ENCODE results near the gene COLEC11. TPM values are rescaled to one million over a fixed set of nuclear protein-coding genes. Genes with fewer than 3 reads are reported as not detected.
"Not testable (repeated sequence)": the region's sequence is repeated elsewhere in the genome, so short reads cannot be mapped to it uniquely, and the experiment has no call there.

COLEC11 gene
- total and polyA plus RNA-seq, 10 of the 15 experiments (the other 5 are each of a cell fraction or from before 2014, with no cell fraction given), result 0.08 to 0.74 (median 0.14) TPM; not detected in 4

- TF ChIP-seq PBX3 (IDR thresholded peaks at IDR 0.05; ENCODE audit: insufficient replicate concordance, low read depth, low read length) (no peak), NR2C2 (IDR thresholded peaks at IDR 0.05; ENCODE audit: borderline replicate concordance, control insufficient read depth, insufficient read length, low read depth) (no peak), HSF1 (IDR thresholded peaks at IDR 0.05; ENCODE audit: low read depth, low read length) (no peak), SREBF2 (IDR thresholded peaks at IDR 0.05; ENCODE audit: low read length) (no peak), JUND (IDR thresholded peaks at IDR 0.05; ENCODE audit: low read depth, low read length) (no peak)
Observed at GRCh38 chr2:3566806-3567205, 28.1 kb upstream of the COLEC11 start (continued).

GRCh38 chr2:3569656-3570055, 25.3 kb upstream of the COLEC11 start:
- ATAC-seq; H3K27me3 ChIP-seq (replicated peaks in 1 of 2; ENCODE audit: control insufficient read depth in 2 of 2, insufficient read depth in 2 of 2, low read length in 1 of 2); intact Hi-C loops (cut with micrococcal nuclease; ENCODE audit: unreplicated experiment); H3K9me3 ChIP-seq (replicated peaks; ENCODE audit: control insufficient read depth, insufficient read depth, low read length); H3K4me3 ChIP-seq; H3K9ac ChIP-seq (ENCODE audit: control insufficient read depth, insufficient read depth, low read length); H3K79me2 ChIP-seq (ENCODE audit: control insufficient read depth, insufficient read depth, low read length); H4K20me1 ChIP-seq (ENCODE audit: control insufficient read depth, insufficient read depth); in situ Hi-C loops (cut with MboI); H3K27ac ChIP-seq (ENCODE audit: control insufficient read depth, insufficient read depth); H2AFZ ChIP-seq (ENCODE audit: control insufficient read depth, low read depth, low read length); CTCF ChIA-PET; BruUV-seq (replicated peaks); POLR2A ChIA-PET; H3K4me1 ChIP-seq (ENCODE audit: control insufficient read depth, insufficient read depth, low read length); FAIRE-seq; H3K4me2 ChIP-seq (ENCODE audit: control insufficient read depth, insufficient read depth); SMC1A ChIA-PET (ENCODE audit: uncharacterized antibody, unreplicated experiment); DNase-seq (ENCODE audit: low read depth, low spot score); RAD21 ChIA-PET (ENCODE audit: unreplicated experiment); H3K36me3 ChIP-seq (ENCODE audit: control insufficient read depth in 2 of 2, insufficient read depth in 2 of 2, low read length in 1 of 2): not testable (repeated sequence)
- 93% methylated on average over 16 of the region's 23 CpGs for WGBS (ENCODE audit: insufficient coverage, insufficient replicate concordance, low lambda C conversion rate, missing lambda C conversion rate)

All from GM12878 (cell line).